ENCODE data around the gene LGALS1. TPM values are rescaled to one million over a fixed set of nuclear protein-coding genes. Genes with fewer than 3 reads are reported as not detected.
A peak's percentile ranks its signal among the peaks of the same experiment; 100 is the strongest.

LGALS1 gene
- total and polyA plus RNA-seq, 9 of the 15 experiments (the other 6 are each of a cell fraction or from before 2014, with no cell fraction given) = 160 to 800 (median 330) TPM

DNA sequence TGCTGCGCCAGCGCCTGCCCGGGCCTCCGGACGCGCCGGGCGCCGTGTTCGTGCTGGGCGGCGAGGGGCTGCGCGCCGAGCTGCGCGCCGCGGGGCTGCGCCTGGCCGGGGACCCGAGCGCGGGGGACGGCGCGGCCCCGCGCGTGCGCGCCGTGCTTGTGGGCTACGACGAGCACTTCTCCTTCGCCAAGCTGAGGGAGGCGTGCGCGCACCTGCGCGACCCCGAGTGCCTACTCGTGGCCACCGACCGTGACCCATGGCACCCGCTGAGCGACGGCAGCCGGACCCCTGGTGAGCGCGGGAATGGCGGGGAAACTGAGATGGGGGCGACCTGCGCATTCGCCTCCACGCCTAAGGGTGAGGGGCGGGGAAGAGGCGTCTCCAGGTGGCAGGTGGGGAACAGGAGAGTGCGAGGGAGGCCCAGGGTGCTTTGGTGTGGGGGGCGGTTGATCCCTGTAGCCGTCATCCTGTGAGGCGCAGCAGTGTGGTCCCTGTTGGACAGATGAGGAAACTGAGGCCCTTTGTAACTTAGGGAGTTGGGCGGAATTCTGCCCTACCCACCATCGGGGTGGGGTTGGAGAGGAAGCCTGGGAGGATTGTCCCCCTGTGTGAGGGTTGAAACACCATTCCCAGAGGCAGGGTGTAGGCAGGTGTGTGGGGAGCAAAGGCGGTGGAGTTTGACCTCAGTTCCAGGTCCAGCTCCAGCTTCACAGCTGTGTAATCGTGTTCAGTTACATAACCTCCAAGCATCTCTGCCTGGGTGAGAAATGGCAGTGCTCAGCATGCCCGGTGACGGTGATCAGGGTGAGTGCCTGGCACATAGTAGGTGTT lies 16.2 kb upstream of the LGALS1 start (continued):
- TF ChIP-seq ZBTB40 (IDR thresholded peaks at IDR 0.05) = peak; percentile 50; the same call in 1 of the 2 replicates
- TF ChIP-seq ZBTB40 (CRISPR knock-in tag; IDR thresholded peaks at IDR 0.05) = no peak
- no peak for TF ChIP-seq POLR2AphosphoS2 (IDR thresholded peaks at IDR 0.05; ENCODE audit: low read length)
- no peak for TF ChIP-seq TEAD2 (tag; IDR thresholded peaks at IDR 0.05)
- peak; percentile 93 for TF ChIP-seq ZKSCAN1 (IDR thresholded peaks at IDR 0.05; ENCODE audit: low read depth, low read length)
- no peak for TF ChIP-seq EZH2 (IDR thresholded peaks at IDR 0.05; ENCODE audit: borderline replicate concordance, low read depth, low read length)

All from K562 (cell line).